Measurements from ENCODE around the gene NLN.
"Not testable (repeated sequence)": the region's sequence is repeated elsewhere in the genome, so short reads cannot be mapped to it uniquely, and the experiment has no call there.

The NLN gene

DNA sequence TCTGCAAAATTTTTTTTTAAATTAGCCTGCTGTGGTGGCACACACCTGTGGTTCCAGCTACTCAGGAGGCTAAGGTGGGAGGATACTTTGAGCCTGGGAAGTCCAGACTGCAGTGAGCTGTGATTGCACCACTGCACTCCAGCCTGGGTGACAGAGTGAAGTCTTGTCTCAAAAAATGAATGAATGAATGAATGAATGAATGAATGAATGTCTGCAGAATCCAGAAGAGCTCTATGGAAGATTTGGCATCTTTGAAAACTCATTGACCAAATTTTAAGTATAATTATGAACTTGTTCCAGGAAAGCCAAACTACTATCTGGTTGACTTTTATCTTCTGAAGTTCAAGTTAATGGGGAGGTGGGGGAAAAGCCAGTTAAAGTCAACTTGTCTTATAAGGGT, 110.1 kb downstream of the NLN start:
- DNase-seq (ENCODE audit: low read depth): no peak

DNA sequence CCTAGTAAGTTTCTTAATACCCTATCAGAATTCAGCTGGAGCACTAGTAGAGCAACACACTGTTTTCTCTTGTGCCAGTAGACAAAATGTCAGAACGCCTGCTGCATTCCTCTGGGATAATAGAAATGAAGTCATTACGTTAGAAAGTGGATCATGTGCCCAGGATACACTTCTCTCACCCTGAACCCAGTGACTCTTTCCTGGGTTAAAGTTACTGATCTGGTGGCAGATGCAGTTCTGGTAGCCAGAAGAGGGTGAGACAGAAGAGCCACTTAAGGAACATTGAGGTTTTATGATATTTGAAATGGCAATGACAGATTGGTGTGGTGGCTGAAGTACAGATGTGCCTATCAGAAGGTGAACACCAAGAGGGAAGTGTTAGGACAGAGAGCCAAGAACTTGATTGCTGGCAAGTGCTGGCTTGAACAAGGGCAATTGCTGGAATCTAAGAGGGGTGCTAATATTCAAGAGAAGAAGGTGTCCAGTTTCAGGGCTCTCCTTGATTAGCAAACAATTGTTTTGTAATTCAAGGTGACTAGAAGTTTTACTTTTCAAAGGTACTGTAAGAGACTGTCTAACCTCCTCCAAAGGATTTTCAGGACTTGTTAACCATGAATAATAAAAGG, 110.7 kb downstream of the NLN start:
- DNase-seq (ENCODE audit: low read depth): no peak

DNA sequence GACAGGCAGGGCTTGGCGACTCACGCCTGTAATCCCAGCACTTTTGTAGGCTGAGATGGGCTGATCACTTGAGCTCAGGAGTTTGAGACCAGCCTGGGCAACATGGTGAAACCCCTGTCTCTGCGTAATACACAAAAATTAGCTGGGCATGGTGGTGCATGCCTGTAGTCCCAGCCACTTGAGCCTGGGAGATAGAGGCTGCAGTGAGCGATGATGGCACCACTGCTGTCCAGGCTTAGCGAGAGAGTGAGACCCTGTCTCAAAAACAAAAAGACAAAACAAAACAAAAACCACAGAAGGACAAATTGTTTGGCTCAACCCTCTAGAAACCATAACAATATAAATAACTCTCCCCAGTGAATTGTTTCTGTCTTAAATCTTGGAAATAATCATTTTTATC, 111.8 kb downstream of the NLN start:
- no peak for DNase-seq (ENCODE audit: low read depth)

DNA sequence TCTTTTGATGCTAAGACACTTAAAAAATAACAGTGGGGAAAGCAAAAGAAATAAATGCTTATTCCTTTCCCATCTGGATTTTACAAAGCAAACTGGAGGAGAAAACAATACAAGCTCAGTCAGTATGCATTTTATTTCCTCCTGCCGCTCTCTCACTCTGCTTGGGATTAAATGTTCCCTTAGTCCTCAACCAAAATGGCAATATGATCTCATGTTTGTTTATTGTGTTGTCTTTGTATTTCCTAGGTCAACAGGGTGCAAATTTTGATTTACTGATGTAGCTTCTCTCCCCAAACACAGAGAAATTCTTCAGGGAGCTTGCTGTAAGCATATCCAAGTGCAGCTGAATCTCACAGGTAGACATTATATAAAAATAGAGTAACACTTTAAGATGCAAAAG, 112.3 kb downstream of the NLN start:
- DNase-seq (ENCODE audit: low read depth): no peak

DNA sequence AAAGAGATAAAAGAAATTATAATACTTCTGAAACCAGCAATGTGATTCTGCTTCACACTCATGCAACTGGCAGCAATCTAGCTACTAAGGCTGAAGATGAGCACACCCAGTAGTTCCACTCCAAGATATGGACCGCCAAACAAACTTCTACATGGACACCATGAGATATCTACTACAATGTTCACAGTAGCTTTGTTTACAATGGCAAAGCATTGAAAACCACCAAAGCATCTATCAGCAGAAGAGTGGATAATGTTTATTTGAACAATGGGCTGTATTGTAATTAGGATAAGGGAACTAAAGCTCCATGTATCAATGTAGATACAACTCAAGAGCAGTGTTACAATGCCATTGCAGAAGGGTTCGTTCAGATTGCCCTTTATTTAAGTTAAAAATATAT, 113.2 kb downstream of the NLN start:
- no peak for DNase-seq (ENCODE audit: low read depth)

DNA sequence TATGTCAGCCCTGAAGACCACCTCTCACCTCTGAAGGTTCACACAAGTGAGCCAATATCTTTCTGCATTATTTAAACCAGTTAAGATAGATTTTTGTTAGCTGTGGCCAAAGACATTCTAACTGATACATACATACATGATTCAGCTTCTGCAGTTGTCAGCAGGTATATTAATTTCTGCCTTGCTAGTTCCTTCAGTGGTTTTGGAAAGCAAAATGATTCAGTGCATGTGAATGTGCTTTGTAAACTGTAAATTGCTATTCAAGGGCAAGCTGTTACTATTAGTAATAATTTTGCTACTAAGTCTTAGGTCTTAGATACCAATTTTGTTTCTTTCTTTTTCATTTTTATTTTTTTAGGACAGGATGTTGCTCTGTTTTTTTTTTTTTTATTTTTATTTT, 115.1 kb downstream of the NLN start:
- DNase-seq (ENCODE audit: low read depth): no peak

DNA sequence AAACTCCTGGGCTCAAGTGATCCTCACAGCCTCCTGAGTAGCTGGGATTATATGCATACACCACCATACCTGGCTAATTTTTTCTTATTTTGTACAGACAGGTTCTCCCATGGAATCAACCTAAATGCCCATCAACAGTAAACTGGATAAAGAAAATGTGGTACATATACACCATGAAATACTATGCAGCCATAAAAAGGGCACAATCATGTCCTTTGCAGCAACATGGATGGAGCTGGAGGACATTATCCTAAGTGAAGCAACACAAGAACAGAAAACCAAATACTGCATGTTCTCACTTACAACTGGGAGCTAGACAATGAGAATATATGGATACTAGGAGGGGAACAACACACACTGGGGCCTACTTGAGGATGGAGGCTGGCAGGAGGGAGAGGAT, 117.2 kb downstream of the NLN start:
- DNase-seq (ENCODE audit: low read depth): not testable (repeated sequence)

DNA sequence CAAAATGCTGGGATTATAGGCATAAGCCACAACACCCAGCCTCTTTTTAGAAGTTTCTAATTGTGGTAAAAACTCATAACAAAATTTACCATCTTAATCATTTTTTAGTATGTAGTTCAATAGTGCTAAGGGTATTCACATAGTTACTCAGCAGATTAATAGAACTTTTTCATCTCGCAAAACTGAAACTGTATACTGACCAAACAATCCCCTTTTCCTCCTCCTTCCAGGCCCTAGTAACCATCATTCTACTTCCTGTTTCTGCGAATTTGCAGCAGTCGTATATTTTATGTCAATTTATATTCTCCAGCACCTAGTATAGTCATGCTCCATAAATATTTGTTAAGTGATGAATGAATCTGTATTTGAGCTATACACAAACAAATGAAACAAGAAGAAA, 118.1 kb downstream of the NLN start:
- no peak for DNase-seq (ENCODE audit: low read depth)

DNA sequence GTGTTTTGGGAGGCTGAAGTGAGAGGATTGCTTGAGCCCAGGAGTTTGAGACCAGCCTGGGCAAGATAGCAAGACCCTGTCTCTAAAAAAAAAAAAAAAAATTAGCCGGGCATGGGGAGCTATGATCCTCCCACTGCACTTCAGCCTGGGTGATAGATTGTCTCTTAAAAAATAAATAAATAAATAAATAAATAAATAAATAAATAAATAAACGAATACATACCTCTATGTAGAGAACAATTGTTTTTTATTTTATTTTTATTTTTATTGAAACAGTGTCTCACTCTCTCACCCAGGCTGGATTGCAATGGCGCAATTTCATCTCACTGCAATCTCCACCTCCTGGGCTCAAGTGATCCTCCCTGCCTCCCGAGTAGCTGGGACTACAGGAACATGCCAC, 122.8 kb downstream of the NLN start:
- not testable (repeated sequence) for DNase-seq (ENCODE audit: low read depth)

DNA sequence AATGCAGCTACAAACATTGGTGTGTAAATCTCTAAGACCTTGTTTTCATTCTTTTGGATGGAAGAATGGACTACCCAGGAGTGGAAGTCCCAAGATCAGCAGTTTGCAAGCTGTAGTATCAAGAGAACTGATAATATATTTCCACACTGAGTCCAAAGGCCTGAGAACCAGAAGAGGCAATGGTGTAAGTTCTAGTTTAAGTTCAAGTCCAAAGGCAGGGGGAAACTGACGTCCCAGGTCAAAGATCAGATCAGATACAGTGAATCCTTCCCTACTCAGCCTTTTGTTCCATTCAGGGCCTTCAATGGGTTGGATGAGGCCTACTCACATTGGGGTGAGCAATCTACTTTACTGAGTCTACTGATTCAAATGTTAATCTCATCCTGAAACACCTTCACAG, 124.1 kb downstream of the NLN start:
- no peak for DNase-seq (ENCODE audit: low read depth)

DNA sequence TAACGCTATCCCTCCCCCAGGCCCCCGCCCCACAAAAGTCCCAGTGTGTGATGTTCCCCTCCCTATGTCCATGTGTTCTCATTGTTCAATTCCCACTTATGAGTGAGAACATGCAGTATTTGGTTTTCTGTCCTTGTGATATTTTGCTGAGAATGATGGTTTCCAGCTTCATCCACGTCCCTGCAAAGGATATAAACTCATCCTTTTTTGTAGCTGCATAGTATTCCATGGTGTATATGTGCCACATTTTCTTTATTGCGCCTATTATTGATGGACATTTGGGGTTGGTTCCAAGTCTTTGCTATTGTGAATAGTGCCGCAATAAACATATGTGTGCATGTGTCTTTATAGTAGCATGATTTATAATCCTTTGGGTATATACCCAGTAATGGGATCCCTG, 125.0 kb downstream of the NLN start:
- DNase-seq (ENCODE audit: low read depth): not testable (repeated sequence)

DNA sequence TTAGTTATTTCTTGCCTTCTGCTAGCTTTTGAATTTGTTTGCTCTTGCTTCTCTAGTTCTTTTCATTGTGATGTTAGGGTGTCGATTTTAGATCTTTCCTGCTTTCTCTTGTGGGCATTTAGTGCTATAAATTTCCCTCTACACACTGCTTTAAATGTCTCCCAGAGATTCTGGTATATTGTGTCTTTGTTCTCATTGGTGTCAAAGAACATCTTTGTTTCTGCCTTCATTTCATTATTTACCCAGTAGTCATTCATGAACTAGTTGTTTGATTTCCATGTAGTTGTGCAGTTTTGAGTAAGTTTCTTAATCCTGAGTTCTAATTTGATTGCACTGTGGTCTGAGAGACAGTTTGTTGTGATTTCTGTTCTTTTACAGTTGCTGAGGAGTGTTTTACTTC, 127.9 kb downstream of the NLN start:
- not testable (repeated sequence) for DNase-seq (ENCODE audit: low read depth)

DNA sequence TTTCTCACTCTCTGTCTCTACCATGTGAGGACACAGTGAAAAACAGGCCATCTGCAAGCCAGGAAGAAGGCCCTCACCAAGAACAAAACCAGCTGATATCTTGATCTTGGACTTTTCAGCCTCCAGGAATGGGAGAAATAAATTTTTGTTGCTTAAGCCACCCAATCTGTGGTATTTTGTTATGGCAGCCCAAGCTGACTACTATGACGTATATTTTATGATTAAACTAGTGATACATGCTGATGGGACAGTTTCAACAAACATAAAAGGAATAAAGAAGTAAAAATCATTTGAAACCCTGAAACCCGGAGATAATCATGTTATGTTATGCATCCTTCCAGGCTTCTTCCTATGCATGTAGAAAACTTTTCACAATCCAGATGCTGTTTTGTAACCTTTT, 132.9 kb downstream of the NLN start:
- no peak for DNase-seq (ENCODE audit: low read depth)

DNA sequence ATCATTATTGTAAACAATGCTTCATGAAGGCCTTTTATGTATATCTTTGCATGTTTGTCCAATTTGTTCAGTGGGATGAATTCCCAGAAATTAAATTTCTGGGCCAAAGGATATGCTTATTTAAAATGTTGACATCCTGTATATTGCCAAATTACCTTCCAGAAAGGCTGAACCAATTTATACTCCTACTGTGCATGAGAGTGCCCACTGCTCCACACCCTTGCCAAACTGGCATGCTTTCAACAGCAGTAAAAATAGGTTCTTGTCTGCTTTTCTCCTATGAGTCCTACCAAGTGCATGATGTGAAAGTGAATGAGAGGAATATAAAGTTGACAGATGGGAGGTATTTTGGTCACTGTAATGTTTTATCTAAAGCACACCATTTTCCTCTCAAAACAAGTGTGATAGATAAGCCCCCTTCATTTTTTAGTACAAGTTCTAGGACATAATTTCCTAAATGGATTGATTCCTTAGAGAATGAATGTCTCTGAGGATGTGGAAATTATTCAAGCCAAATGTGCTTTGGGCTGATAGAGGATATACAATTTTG, 133.8 kb downstream of the NLN start:
- DNase-seq (ENCODE audit: low read depth): no peak

DNA sequence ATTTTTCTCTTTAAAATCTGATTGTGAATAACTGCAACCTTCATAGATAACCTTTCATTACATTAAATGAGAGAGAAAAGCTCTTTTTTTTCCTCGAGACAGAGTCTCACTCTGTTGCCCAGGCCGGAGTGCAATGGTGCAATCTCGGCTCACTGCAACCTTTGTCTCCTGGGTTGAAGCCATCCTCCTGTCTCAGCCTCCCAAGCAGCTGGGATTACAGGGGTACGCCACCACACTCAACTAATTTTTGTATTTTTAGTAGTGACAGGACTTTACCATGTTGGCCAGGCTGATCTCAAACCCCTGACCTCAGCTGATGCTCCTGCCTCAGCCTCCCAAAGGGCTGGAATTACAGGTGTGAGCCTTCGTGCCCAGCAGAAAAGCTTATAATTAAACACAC, 134.5 kb downstream of the NLN start:
- no peak for DNase-seq (ENCODE audit: low read depth)

DNA sequence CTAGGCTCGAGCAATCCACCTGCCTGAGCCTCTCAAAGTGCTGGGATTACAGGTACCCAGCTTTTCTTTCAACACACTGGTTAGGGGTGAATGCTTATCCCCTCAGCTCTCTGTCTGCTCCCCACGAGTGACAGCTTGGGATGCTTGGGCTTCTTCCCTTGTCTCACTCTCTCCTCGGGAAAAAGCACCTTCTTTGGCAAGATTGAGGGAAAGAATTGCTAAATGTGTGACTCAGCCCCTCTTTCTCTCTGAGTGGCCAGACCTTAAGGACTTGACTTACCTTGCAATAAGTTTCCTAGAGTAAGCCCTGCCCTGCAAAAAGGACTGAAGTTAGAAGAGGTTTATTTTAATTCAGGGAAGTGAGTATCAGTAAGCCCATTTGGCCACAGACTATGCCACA, 136.3 kb downstream of the NLN start:
- DNase-seq (ENCODE audit: low read depth): no peak

DNA sequence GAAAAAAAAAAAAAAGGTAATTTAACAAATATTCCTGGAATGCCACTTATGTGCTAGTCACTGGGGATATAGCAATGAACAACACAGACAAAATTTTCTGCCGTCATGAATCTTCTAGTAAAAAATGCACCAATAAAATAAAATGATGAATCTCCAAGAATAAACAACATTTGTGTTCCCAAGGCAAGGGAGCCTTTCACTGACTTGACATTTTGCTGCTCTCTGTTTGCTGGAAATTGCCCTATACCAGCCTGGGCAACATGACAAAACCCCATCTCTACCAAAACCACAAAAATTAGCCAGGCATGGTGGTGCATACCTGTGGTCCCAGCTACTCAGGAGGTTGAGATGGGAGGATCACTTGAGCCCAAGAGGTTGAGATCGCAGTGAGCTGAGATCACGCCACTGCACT, 139.8 kb downstream of the NLN start:
- no peak for DNase-seq (ENCODE audit: low read depth)

DNA sequence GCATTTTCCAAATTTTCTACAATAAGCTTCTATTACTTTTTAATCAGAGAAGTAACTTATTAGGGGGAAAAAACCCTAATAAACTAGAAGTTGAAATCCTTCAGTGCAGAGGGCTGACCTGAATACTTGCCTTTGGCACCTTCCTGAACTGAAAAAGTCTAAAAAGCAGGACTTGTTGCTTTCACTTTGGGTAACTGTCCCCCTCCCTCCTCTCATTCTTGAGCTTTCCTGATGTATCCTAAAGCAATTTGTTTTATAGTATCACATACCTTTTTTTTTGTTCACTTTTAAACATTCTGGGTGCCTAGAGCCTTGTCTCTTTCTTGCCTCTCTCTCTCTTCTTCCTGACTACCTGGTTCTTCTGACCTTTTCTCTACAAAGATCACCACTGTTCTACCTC, 140.4 kb downstream of the NLN start:
- DNase-seq (ENCODE audit: low read depth): no peak

DNA sequence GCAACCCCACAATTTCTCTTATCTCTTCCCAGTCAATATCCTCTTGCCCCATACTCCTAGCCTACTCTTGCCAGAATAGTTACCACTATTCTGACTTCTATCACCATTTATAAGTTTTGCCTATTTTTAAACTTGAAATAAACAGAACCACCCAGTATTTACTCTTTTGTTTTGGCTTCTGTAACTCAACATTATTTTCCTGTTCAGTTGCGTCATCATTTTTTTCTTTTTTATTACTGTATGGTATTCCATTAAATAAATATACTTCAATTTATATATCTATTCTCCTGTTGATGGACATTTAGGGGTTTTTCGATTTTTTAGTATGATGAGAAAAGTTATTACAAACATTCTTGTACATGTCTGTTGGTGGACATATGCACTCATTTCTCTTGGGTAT, 141.7 kb downstream of the NLN start:
- DNase-seq (ENCODE audit: low read depth): no peak

DNA sequence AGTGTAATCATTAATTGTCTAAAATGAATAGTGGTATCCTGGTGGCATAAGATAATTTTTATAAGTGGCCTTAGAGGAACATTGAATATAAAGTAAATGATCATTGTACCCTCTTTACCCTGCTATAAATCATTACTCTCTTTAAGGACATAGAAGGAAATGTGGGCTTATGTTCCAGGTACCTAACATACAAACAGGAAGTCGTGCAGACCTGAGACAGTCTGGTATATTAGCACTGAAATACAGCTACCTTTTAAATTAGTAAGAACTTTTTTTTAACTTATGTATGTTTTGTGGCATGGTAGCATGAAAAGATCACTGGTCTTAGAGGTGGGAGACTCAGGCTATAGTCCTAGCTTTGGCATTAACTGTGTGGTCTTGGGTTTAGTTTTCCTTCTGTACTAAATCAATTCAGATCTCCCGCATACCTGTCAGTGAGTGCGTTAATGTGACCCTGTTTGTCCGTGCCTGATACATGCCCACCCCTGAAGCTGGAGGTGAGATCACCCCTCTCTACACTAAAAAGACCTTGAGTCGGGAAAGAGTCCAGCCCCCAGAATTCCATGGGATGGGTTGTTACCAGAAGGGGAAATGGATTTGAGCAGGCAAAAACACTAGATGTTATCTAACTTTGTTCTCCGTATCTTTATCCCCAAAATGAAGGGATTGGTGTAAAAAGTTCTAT, 145.0 kb downstream of the NLN start:
- no peak for DNase-seq (ENCODE audit: low read depth)

DNA sequence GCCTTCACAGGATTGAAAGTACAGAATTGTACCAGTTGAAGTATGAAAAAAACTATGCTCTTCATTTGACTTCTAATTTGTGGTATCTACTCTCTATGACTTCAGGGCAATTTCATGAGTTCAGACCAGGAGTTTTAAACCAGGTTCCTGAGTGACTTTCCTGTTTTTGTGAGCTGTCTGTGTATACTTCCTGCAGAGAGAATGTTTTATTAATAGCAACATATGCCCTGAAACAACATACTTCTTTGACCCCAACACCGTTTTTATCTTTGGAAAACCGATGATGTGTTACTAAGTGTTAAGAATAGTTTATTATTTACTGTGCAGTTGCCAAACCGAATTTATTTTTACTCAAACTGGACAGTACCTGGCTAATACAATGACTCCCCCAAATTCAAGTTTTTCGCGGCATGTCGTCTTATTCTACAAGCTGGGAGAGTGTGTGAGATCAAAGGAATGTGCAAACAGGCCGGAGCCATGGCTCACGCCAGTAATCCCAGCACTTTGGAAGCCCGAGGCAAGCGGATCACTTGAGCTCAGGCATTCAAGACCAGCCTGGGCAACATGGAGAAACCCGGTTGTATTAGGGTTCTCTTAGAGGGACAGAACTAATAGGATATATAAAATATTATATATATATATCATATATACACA, 145.7 kb downstream of the NLN start:
- DNase-seq (ENCODE audit: low read depth): no peak

DNA sequence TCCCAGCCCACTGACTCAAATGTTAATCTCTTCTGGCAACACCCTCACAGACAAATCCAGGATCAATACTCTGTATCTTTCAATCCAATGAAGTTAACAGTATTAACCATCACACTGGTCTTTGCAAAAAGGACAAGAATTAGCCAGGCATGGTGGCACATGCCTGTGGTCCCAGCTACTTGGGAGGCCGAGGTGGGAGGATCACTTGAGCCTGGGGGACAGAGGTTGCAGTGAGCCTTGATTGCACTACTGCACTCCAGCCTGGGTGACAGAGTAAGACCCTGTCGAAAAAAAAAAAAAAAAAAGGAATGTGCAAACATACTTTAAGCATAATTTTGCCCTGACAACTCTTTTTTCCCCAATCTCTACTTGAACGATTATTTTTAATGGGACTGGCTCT, 146.5 kb downstream of the NLN start:
- no peak for DNase-seq (ENCODE audit: low read depth)

DNA sequence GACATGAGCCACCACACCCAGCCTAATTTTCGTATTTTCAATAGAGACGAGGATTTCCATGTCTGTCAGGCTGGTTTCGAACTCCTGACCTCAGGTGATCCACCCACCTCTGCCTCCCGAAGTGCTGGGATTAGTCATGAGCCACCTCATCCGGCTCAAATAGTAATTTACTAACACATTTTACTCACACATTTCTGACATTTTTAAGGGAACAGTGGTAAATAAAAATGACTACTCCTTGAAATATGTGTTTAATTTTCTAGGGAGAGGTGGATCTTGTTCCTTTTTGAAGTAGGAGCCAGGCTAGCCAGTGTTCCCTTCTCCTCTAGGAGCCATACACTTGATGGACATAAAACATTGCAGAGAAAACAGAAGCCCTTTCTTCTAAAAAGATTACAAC, 149.2 kb downstream of the NLN start:
- no peak for DNase-seq (ENCODE audit: low read depth)
